ENCODE results near the gene SLC38A4. TPM values are rescaled to one million over a fixed set of nuclear protein-coding genes. Genes with fewer than 3 reads are reported as not detected.

The SLC38A4 gene
- total RNA-seq, 2 donors from 2014 or later: 2.0 to 8.0 TPM

- Histone ChIP-seq H3K4me3 (no peak overlapping the region), H3K27me3 (no peaks in the 10 kb centered on the region), H3K27ac (no peak overlapping the region), H3K9me3 (no peaks in the 10 kb centered on the region), H3K36me3 (replicated peaks in 1 of 2; ENCODE audit: insufficient read depth in 1 of 2, low read depth in 2 of 2) (no peaks in the 10 kb centered on the region), H3K4me1 (no peaks in the 10 kb centered on the region)
- WGBS, 2 donors: 94 to 100% methylated on average over 1 of the region's 1 CpG
- intact Hi-C loops (cut with DNase I): no loop called here
- TF ChIP-seq CTCF (IDR thresholded peaks at IDR 0.05): no peak
- TF ChIP-seq POLR2A (IDR thresholded peaks at IDR 0.05): no peak
- ATAC-seq (no peak), DNase-seq (no peak)
These were observed 21.2 kb upstream of the SLC38A4 start for GRCh38 chr12:46847001-46847400.

DNA sequence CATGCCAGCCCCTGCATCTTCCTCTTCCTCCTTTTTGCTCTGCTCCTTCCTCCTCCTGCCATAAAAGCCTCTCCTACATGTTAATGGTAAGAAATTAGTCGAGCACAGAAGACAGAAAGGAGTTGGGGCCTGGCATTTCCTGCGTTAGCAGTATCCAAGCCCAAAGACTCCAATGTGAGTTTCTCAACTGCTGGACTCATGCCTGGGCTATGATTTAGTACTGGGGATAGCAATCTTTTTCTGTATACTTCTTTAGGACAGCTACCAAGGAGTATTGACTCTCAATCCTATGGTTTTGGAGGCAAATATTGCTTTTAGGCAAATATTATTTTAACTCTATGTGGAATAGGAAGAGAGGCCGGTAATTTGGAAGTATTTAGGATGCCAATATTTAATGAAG lies 18.0 kb upstream of the SLC38A4 start:
- DNase-seq (peak in 1 of 4 donors; percentile 5), ATAC-seq (no peak)
- Histone ChIP-seq H3K36me3 (replicated peaks in 1 of 2; ENCODE audit: insufficient read depth in 1 of 2, low read depth in 2 of 2) (no peaks in the 10 kb centered on the region), H3K27me3 (no peaks in the 10 kb centered on the region), H3K27ac (no peak overlapping the region), H3K4me1 (no peaks in the 10 kb centered on the region), H3K4me3 (no peak overlapping the region), H3K9me3 (no peaks in the 10 kb centered on the region)
- 86 to 90% methylated on average over 3 of the region's 3 CpGs for WGBS, 2 donors
- intact Hi-C loops (cut with DNase I): no loop called here
- no peak for TF ChIP-seq CTCF (IDR thresholded peaks at IDR 0.05)
- TF ChIP-seq POLR2A (IDR thresholded peaks at IDR 0.05): no peak

DNA sequence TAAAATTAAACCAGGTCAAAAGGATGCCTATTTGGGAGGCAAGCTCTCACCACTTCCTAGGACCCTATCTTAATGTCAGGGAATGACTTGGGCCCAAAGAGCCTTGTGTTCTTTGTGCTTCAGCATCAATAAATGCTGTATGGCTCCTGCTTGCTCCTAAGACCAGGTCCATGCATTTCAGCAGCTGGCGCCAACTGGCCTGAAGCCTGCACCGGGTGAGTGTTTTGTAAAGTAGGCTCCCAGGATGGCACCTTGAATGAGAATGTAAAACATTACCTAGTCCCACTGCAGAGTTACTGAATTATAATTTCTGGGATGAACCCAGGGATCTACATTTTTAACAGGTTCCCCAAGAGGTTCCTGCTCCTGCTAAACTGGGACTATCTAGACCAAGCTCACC lies 16.1 kb upstream of the SLC38A4 start:
- Histone ChIP-seq H3K36me3 (replicated peaks in 1 of 2; ENCODE audit: insufficient read depth in 1 of 2, low read depth in 2 of 2) (no peaks in the 10 kb centered on the region), H3K27ac (no peak overlapping the region), H3K27me3 (no peaks in the 10 kb centered on the region), H3K4me3 (no peak overlapping the region), H3K9me3 (no peaks in the 10 kb centered on the region), H3K4me1 (no peaks in the 10 kb centered on the region)
- DNase-seq: no peak
- 95 to 100% methylated on average over 2 of the region's 2 CpGs for WGBS, 2 donors
- no peak for ATAC-seq
- intact Hi-C loops (cut with DNase I): no loop called here
- TF ChIP-seq POLR2A (IDR thresholded peaks at IDR 0.05): no peak
- TF ChIP-seq CTCF (IDR thresholded peaks at IDR 0.05): no peak

DNA sequence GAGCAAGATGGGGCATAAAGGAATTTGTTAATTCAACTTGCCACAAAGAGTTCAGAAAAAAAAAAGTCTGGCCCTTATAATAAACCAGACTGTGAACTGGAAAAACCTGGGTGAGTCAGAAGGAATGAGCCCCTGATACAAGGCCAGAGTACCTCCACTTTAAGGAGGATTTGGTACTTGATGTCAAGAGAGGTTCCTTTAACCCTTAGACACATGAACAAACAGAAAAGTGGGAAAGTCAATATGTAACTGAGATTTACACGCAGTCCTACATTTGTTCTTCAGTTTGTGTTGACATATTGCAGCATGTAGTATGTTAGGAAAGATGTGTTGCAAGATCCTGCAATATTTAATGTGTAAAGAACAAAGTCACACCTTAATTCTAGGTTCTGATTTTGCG lies 14.2 kb upstream of the SLC38A4 start:
- Histone ChIP-seq H3K9me3 (no peaks in the 10 kb centered on the region), H3K27ac (no peak overlapping the region), H3K27me3 (no peaks in the 10 kb centered on the region), H3K4me1 (no peaks in the 10 kb centered on the region), H3K36me3 (replicated peaks in 1 of 2; ENCODE audit: insufficient read depth in 1 of 2, low read depth in 2 of 2) (no peaks in the 10 kb centered on the region), H3K4me3 (no peak overlapping the region)
- DNase-seq (no peak), ATAC-seq (no peak)
- intact Hi-C loops (cut with DNase I): no loop called here
- 57 to 73% methylated on average over 2 of the region's 2 CpGs for WGBS, 2 donors
- TF ChIP-seq POLR2A (IDR thresholded peaks at IDR 0.05): no peak
- TF ChIP-seq CTCF (IDR thresholded peaks at IDR 0.05): no peak

GRCh38 chr12:46839232-46839631 lies 13.4 kb upstream of the SLC38A4 start:
- H3K36me3 ChIP-seq (replicated peaks in 1 of 2; ENCODE audit: insufficient read depth in 1 of 2, low read depth in 2 of 2): no peaks in the 10 kb centered on the region
- no peak overlapping the region for H3K27ac ChIP-seq
- intact Hi-C loops (cut with DNase I): no loop called here
- no peak for TF ChIP-seq POLR2A (IDR thresholded peaks at IDR 0.05)
- TF ChIP-seq CTCF (IDR thresholded peaks at IDR 0.05): no peak
- no peaks in the 10 kb centered on the region for H3K27me3 ChIP-seq
- no peak for ATAC-seq
- H3K4me1 ChIP-seq: no peaks in the 10 kb centered on the region
- H3K9me3 ChIP-seq: no peaks in the 10 kb centered on the region
- no peak for DNase-seq
- H3K4me3 ChIP-seq: no peak overlapping the region
- 66 to 77% methylated on average over 3 of the region's 3 CpGs for WGBS, 2 donors
